GM23338 (cell line): ENCODE measurements around the gene KRT3.

Source experiments
- CREB1 ChIP-seq: fragments of 250-450 bp; sonication (Bioruptor Pico); IDR thresholded peaks from 2 replicates; pipeline ENCODE4 v1.5.0; 2020; ENCODE audit warnings: low read depth, mild to moderate bottlenecking, moderate library complexity
- EZH2 ChIP-seq: fragments of 200-600 bp; sonication (generic); IDR thresholded peaks from one replicate; pipeline ENCODE4 v1.8.0; 2017; ENCODE audit warnings: antibody characterized with exemption, mild to moderate bottlenecking, low read depth; ENCODE audit not compliant: unreplicated experiment
- EZH2phosphoT487 ChIP-seq: fragments of 200-600 bp; sonication (generic); IDR thresholded peaks from one replicate; pipeline ENCODE4 v1.8.1; 2018; ENCODE audit warnings: antibody characterized with exemption; ENCODE audit not compliant: unreplicated experiment
- JUNB ChIP-seq: IDR thresholded peaks from one replicate; pipeline ENCODE4 v1.6.1; 2016; ENCODE audit warnings: antibody characterized with exemption; ENCODE audit not compliant: unreplicated experiment
- NANOG ChIP-seq: IDR thresholded peaks from 2 replicates; pipeline ENCODE4 v1.6.1; 2016; ENCODE audit warnings: antibody characterized with exemption, borderline replicate concordance
- POLR2AphosphoS5 ChIP-seq: IDR thresholded peaks from 2 replicates; pipeline ENCODE4 v1.6.1; 2016; ENCODE audit warnings: antibody characterized with exemption, low read depth
- STAT1 ChIP-seq: IDR thresholded peaks from one replicate; pipeline ENCODE4 v1.6.1; 2016; ENCODE audit warnings: antibody characterized with exemption; ENCODE audit not compliant: unreplicated experiment
- ZNF331 ChIP-seq: fragments of 250-450 bp; sonication (Bioruptor Pico); IDR thresholded peaks from 2 replicates; pipeline ENCODE4 v1.5.0; 2020; ENCODE audit warnings: low read depth, mild to moderate bottlenecking, moderate library complexity
- TF ChIP-seq, protein P1 (sequence below): IDR thresholded peaks from one replicate; pipeline ENCODE4 v1.6.1; 2018; ENCODE audit warnings: antibody characterized with exemption; ENCODE audit not compliant: unreplicated experiment
- TF ChIP-seq, protein P2 (sequence below), 2 experiments: fragments of 200-600 bp in 1 of 2; sonication (generic) in 1 of 2; conservative IDR thresholded peaks; 2 replicates each; pipeline versions ENCODE4 v1.5.1 to v1.6.1; 2016 to 2017; ENCODE audit warnings: antibody characterized with exemption in 2 of 2, low read depth in 2 of 2, mild to moderate bottlenecking in 2 of 2, moderate library complexity in 1 of 2
- TF ChIP-seq, protein P3 (sequence below): fragments of 250-450 bp; sonication (Bioruptor Pico); IDR thresholded peaks from 2 replicates; pipeline ENCODE4 v1.5.0; 2020; ENCODE audit warnings: mild to moderate bottlenecking, moderate library complexity
- TF ChIP-seq, protein P4 (sequence below): IDR thresholded peaks from 2 replicates; pipeline ENCODE4 v1.6.1; 2016; ENCODE audit warnings: antibody characterized with exemption

DNA sequence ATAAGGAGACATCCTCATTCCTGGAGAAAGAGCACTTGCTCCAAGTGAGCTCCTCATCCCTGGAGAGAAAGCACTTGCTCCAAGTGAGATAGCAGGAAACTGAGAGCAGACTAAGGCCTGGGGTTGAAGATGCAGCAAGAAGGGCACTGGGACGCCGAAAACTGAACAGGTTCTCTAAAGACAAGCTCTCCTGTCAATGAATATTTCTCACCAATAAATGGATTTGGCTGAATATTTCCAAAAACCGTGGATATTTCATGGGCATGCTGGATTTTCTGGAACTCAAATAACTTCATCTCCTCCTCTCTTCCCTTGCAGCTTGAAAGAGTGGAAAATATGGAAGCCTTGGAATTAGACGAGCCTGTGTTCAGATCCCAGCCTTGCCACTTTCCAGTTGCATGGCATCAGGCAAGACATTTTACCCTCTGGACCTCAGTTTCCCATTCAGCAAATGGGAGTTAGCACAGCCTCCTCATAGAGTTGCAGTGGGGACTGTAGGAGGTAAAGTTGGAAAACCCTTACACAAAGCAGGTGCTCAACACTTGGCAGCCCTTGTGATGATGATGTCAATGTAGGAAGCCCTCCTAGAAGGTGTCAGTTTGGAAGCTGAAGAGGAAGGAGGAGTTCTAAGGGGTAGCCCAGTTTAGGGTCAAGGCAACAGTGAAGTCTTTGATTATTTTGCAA is 14.4 kb downstream of the KRT3 start:
- TF ChIP-seq CREB1 (no peak), STAT1 (no peak), JUNB (no peak), EZH2phosphoT487 (no peak), EZH2 (no peak), POLR2AphosphoS5 (no peak), ZNF331 (CRISPR knock-in tag) (no peak), NANOG (no peak)
- TF ChIP-seq, protein P1, sequence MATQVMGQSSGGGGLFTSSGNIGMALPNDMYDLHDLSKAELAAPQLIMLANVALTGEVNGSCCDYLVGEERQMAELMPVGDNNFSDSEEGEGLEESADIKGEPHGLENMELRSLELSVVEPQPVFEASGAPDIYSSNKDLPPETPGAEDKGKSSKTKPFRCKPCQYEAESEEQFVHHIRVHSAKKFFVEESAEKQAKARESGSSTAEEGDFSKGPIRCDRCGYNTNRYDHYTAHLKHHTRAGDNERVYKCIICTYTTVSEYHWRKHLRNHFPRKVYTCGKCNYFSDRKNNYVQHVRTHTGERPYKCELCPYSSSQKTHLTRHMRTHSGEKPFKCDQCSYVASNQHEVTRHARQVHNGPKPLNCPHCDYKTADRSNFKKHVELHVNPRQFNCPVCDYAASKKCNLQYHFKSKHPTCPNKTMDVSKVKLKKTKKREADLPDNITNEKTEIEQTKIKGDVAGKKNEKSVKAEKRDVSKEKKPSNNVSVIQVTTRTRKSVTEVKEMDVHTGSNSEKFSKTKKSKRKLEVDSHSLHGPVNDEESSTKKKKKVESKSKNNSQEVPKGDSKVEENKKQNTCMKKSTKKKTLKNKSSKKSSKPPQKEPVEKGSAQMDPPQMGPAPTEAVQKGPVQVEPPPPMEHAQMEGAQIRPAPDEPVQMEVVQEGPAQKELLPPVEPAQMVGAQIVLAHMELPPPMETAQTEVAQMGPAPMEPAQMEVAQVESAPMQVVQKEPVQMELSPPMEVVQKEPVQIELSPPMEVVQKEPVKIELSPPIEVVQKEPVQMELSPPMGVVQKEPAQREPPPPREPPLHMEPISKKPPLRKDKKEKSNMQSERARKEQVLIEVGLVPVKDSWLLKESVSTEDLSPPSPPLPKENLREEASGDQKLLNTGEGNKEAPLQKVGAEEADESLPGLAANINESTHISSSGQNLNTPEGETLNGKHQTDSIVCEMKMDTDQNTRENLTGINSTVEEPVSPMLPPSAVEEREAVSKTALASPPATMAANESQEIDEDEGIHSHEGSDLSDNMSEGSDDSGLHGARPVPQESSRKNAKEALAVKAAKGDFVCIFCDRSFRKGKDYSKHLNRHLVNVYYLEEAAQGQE = no peak
- TF ChIP-seq, protein P2, sequence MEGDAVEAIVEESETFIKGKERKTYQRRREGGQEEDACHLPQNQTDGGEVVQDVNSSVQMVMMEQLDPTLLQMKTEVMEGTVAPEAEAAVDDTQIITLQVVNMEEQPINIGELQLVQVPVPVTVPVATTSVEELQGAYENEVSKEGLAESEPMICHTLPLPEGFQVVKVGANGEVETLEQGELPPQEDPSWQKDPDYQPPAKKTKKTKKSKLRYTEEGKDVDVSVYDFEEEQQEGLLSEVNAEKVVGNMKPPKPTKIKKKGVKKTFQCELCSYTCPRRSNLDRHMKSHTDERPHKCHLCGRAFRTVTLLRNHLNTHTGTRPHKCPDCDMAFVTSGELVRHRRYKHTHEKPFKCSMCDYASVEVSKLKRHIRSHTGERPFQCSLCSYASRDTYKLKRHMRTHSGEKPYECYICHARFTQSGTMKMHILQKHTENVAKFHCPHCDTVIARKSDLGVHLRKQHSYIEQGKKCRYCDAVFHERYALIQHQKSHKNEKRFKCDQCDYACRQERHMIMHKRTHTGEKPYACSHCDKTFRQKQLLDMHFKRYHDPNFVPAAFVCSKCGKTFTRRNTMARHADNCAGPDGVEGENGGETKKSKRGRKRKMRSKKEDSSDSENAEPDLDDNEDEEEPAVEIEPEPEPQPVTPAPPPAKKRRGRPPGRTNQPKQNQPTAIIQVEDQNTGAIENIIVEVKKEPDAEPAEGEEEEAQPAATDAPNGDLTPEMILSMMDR (conservative IDR thresholded peaks at IDR 0.05; ENCODE audit: low read depth in 2 of 2) = no peak
- TF ChIP-seq, protein P3, sequence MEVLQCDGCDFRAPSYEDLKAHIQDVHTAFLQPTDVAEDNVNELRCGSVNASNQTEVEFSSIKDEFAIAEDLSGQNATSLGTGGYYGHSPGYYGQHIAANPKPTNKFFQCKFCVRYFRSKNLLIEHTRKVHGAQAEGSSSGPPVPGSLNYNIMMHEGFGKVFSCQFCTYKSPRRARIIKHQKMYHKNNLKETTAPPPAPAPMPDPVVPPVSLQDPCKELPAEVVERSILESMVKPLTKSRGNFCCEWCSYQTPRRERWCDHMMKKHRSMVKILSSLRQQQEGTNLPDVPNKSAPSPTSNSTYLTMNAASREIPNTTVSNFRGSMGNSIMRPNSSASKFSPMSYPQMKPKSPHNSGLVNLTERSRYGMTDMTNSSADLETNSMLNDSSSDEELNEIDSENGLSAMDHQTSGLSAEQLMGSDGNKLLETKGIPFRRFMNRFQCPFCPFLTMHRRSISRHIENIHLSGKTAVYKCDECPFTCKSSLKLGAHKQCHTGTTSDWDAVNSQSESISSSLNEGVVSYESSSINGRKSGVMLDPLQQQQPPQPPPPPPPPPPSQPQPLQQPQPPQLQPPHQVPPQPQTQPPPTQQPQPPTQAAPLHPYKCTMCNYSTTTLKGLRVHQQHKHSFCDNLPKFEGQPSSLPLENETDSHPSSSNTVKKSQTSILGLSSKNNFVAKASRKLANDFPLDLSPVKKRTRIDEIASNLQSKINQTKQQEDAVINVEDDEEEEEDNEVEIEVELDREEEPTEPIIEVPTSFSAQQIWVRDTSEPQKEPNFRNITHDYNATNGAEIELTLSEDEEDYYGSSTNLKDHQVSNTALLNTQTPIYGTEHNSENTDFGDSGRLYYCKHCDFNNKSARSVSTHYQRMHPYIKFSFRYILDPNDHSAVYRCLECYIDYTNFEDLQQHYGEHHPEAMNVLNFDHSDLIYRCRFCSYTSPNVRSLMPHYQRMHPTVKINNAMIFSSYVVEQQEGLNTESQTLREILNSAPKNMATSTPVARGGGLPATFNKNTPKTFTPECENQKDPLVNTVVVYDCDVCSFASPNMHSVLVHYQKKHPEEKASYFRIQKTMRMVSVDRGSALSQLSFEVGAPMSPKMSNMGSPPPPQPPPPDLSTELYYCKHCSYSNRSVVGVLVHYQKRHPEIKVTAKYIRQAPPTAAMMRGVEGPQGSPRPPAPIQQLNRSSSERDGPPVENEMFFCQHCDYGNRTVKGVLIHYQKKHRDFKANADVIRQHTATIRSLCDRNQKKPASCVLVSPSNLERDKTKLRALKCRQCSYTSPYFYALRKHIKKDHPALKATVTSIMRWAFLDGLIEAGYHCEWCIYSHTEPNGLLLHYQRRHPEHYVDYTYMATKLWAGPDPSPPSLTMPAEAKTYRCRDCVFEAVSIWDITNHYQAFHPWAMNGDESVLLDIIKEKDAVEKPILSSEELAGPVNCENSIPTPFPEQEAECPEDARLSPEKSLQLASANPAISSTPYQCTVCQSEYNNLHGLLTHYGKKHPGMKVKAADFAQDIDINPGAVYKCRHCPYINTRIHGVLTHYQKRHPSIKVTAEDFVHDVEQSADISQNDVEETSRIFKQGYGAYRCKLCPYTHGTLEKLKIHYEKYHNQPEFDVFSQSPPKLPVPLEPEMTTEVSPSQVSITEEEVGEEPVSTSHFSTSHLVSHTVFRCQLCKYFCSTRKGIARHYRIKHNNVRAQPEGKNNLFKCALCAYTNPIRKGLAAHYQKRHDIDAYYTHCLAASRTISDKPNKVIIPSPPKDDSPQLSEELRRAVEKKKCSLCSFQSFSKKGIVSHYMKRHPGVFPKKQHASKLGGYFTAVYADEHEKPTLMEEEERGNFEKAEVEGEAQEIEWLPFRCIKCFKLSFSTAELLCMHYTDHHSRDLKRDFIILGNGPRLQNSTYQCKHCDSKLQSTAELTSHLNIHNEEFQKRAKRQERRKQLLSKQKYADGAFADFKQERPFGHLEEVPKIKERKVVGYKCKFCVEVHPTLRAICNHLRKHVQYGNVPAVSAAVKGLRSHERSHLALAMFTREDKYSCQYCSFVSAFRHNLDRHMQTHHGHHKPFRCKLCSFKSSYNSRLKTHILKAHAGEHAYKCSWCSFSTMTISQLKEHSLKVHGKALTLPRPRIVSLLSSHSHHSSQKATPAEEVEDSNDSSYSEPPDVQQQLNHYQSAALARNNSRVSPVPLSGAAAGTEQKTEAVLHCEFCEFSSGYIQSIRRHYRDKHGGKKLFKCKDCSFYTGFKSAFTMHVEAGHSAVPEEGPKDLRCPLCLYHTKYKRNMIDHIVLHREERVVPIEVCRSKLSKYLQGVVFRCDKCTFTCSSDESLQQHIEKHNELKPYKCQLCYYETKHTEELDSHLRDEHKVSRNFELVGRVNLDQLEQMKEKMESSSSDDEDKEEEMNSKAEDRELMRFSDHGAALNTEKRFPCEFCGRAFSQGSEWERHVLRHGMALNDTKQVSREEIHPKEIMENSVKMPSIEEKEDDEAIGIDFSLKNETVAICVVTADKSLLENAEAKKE (CRISPR knock-in tag) = no peak
- TF ChIP-seq, protein P4, sequence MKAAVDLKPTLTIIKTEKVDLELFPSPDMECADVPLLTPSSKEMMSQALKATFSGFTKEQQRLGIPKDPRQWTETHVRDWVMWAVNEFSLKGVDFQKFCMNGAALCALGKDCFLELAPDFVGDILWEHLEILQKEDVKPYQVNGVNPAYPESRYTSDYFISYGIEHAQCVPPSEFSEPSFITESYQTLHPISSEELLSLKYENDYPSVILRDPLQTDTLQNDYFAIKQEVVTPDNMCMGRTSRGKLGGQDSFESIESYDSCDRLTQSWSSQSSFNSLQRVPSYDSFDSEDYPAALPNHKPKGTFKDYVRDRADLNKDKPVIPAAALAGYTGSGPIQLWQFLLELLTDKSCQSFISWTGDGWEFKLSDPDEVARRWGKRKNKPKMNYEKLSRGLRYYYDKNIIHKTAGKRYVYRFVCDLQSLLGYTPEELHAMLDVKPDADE = no peak
